Endothelial cell of umbilical vein (primary cell): ENCODE data around the gene RFX1. TPM values are rescaled to one million over a fixed set of nuclear protein-coding genes. Genes with fewer than 3 reads are reported as not detected.

ENCODE experiments used
- BruUV-seq: library from RNA; stranded (reverse); fragments of 400-500 nt; replicated peaks from 2 replicates; lab custom pipeline; 2021; lab: Mats Ljungman, UMichigan
- CTCF ChIA-PET: fragments of 300-600, 350-600 bp; sonication (Branson Sonifier 250); formaldehyde crosslinking; loops from one replicate; lab custom pipeline; 2021; ENCODE audit warnings: antibody characterized with exemption, inconsistent platforms; lab: Charles Lee
- POLR2A ChIA-PET: fragments of 300-600, 350-600 bp; sonication (Branson Sonifier 250); formaldehyde crosslinking; loops from one replicate; lab custom pipeline; 2021; ENCODE audit warnings: antibody characterized with exemption, inconsistent platforms; lab: Charles Lee
- DNase-seq: peaks from one replicate; pipeline ENCODE4 v3.0.0-alpha.2; 2011; ENCODE audit warnings: low read depth, low spot score
- FAIRE-seq: peaks from 2 replicates; lab custom pipeline; 2011; peaks lifted over from hg19 to GRCh38; lab: Jason Lieb, UNC
- H2AFZ ChIP-seq: 2 replicates; pipeline ENCODE4 v1.6.0; 2012; ENCODE audit warnings: low read depth, low read length, control low read depth, inconsistent platforms
- H3K27ac ChIP-seq: 2 replicates; pipeline ENCODE4 v1.5.1; 2011; ENCODE audit warnings: low read depth, mild to moderate bottlenecking, control low read depth, low read length, moderate library complexity; ENCODE audit not compliant: insufficient read depth
- H3K27me3 ChIP-seq, 2 experiments: 2 replicates each; pipeline versions ENCODE4 v1.6.0 to v1.6.1; 2011; ENCODE audit warnings: low read length in 2 of 2, mixed read lengths in 1 of 2; ENCODE audit not compliant: control insufficient read depth in 2 of 2, insufficient read depth in 2 of 2
- H3K36me3 ChIP-seq, 2 experiments: 2 replicates in 1 of 2; 3 replicates in 1 of 2; pipeline ENCODE4 v1.5.1; 2011; ENCODE audit warnings: low read length in 2 of 2, mild to moderate bottlenecking in 1 of 2, moderate library complexity in 1 of 2; ENCODE audit not compliant: control insufficient read depth in 2 of 2, insufficient read depth in 2 of 2; ENCODE audit errors: extremely low read depth in 1 of 2
- H3K4me1 ChIP-seq: 3 replicates; pipeline ENCODE4 v1.5.1; 2011; ENCODE audit warnings: mild to moderate bottlenecking, low read length; ENCODE audit not compliant: control insufficient read depth, insufficient read depth; ENCODE audit errors: extremely low read depth
- H3K4me2 ChIP-seq: 2 replicates; pipeline ENCODE4 v1.6.1; 2011; ENCODE audit warnings: low read length, control low read depth, mixed read lengths; ENCODE audit not compliant: insufficient read depth
- H3K4me3 ChIP-seq, 3 experiments: fragments of 200-600 bp in 1 of 3; sonication (generic), shearing (Covaris generic) in 1 of 3; replicated peaks in 1 of 3; 2 replicates each; pipeline ENCODE4 v1.5.1; 2011 to 2016; ENCODE audit warnings: control low read depth in 3 of 3, low read length in 3 of 3, mild to moderate bottlenecking in 2 of 3, inconsistent platforms in 1 of 3, low read depth in 1 of 3, moderate library complexity in 1 of 3; ENCODE audit not compliant: insufficient read depth in 1 of 3
- H3K79me2 ChIP-seq: 2 replicates; pipeline ENCODE4 v1.6.0; 2012; ENCODE audit warnings: low read length, inconsistent platforms; ENCODE audit not compliant: control insufficient read depth, insufficient read depth
- H3K9ac ChIP-seq: replicated peaks from 2 replicates; pipeline ENCODE3; 2011; ENCODE audit warnings: low read length, control low read depth; ENCODE audit not compliant: insufficient read depth; ENCODE audit errors: extremely low read depth
- H3K9me1 ChIP-seq: replicated peaks from 3 replicates; pipeline ENCODE4 v1.6.0; 2011; ENCODE audit warnings: mild to moderate bottlenecking, low read length; ENCODE audit not compliant: control insufficient read depth, insufficient read depth; ENCODE audit errors: extremely low read depth
- H3K9me3 ChIP-seq: replicated peaks from 2 replicates; pipeline ENCODE4 v1.5.1; 2012; ENCODE audit warnings: low read length, inconsistent platforms; ENCODE audit not compliant: control insufficient read depth, insufficient read depth
- H4K20me1 ChIP-seq: replicated peaks from 2 replicates; pipeline ENCODE3; 2011; ENCODE audit warnings: mild to moderate bottlenecking, low read length; ENCODE audit not compliant: control insufficient read depth, insufficient read depth; ENCODE audit errors: extremely low read depth
- CTCF ChIP-seq, 2 donors: IDR thresholded peaks; 1 replicate in 1 of 2; 2 replicates in 1 of 2; pipeline ENCODE4 v1.5.1; 2011; ENCODE audit warnings: low read length in 2 of 2, mild to moderate bottlenecking in 2 of 2, moderate library complexity in 2 of 2, control low read depth in 1 of 2, inconsistent platforms in 1 of 2, low read depth in 1 of 2; ENCODE audit not compliant: insufficient read depth in 1 of 2; ENCODE audit errors: extremely low read depth in 1 of 2
- EZH2 ChIP-seq: IDR thresholded peaks from 2 replicates; pipeline ENCODE4 v1.6.1; 2012; ENCODE audit warnings: borderline replicate concordance, low read depth, mild to moderate bottlenecking, moderate library complexity, low read length, inconsistent platforms; ENCODE audit not compliant: severe bottlenecking
- FOS ChIP-seq: IDR thresholded peaks from 2 replicates; pipeline ENCODE4 v1.6.1; 2011; ENCODE audit warnings: mild to moderate bottlenecking, low read length, moderate library complexity, borderline replicate concordance; ENCODE audit not compliant: insufficient read depth
- GATA2 ChIP-seq: IDR thresholded peaks from 2 replicates; pipeline ENCODE4 v1.7.0; 2011; ENCODE audit warnings: low read depth, mild to moderate bottlenecking, moderate library complexity, mixed read lengths, low read length; ENCODE audit not compliant: insufficient read length, insufficient read depth
- JUN ChIP-seq: IDR thresholded peaks from 2 replicates; pipeline ENCODE4 v1.6.1; 2011; ENCODE audit warnings: borderline replicate concordance, low read depth; ENCODE audit not compliant: insufficient read length, insufficient read depth
- MAX ChIP-seq: IDR thresholded peaks from 2 replicates; pipeline ENCODE4 v1.6.1; 2011; ENCODE audit not compliant: insufficient read depth, insufficient read length
- MYC ChIP-seq: IDR thresholded peaks from one replicate; pipeline ENCODE4 v1.6.1; 2011; ENCODE audit warnings: mild to moderate bottlenecking, low read depth, low read length
- POLR2A ChIP-seq: IDR thresholded peaks from 2 replicates; pipeline ENCODE4 v1.6.1; 2012; ENCODE audit warnings: low read depth, mild to moderate bottlenecking, control low read depth, low read length
- POLR2AphosphoS5 ChIP-seq: IDR thresholded peaks from 2 replicates; pipeline ENCODE4 v1.6.1; 2012; ENCODE audit warnings: low read depth, mild to moderate bottlenecking, control low read depth, low read length, moderate library complexity; ENCODE audit not compliant: insufficient read depth
- dilution Hi-C: fragments of 300-500 bp; cut with MboI; formaldehyde crosslinking; loops from one replicate; pipeline ENCODE4 v1.15.0; 2019; ENCODE audit warnings: low sequenced_read_pairs; ENCODE audit not compliant: extremely low pct_ligation_motif_present
- intact Hi-C: fragments of 100-400 bp; cut with micrococcal nuclease; formaldehyde crosslinking; loops from one replicate; pipeline ENCODE4 v1.10.0; 2022
- polyA plus RNA-seq, 4 experiments: library from polyadenylated mRNA; depleted of rRNA in 3 of 4; stranded (reverse) in 3 of 4; unstranded in 1 of 4; fragments of >200 nt; gene quantifications; 2 replicates each; pipeline versions ENCODE4 v1.2.1 to v1.2.3, GENCODE V29; 2011 to 2012; ENCODE audit warnings: missing spikeins in 1 of 4
- total RNA-seq: library from RNA; stranded (reverse); gene quantifications from 2 replicates; pipeline ENCODE4 v1.2.3, GENCODE V29; 2021

Gene RFX1
- total and polyA plus RNA-seq, 2 donors (not counting 3 experiments of a cell fraction or from before 2014, with no cell fraction given), result 2.3 to 14.7 TPM

DNA sequence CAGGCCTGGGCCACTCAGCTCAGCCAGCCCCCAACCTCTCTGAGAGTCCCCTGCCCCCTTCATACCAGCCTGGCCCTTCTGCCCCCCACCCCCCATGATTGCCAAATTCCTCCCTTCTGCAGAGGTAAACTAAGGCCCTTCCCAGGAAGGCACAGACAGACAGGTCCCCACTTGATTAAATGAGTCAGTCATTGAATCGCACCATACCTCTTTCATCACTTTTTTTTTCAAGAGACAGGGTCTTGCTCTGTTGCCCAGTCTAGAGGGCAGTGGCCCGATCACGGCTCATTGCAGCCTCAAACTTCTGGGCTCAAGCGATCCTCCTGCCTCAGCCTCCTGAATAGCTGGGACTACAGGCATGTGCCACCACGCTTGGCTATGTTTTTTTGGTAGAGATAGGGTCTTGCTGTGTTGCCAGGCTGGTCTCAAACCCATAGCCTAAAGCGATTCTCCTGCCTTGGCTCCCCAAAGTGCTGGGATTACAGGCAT lies 73.9 kb downstream of the RFX1 start:
- no peaks in the 10 kb centered on the region for H3K79me2 ChIP-seq
- no peak overlapping the region for H2AFZ ChIP-seq
- ChIA-PET CTCF (interaction anchor here (1.3 to 2.0 kb wide), 3 partner anchors 10 to 127 kb away, joined by 3 to 9 read pairs (median 4); no protein-coding TSS in a partner anchor), POLR2A (no interaction called here)
- no peaks in the 10 kb centered on the region for H3K27me3 ChIP-seq
- TF ChIP-seq POLR2A, result no peak
- no peak for TF ChIP-seq POLR2AphosphoS5
- TF ChIP-seq FOS, result no peak
- no peak for TF ChIP-seq MAX
- TF ChIP-seq CTCF (IDR thresholded peaks at IDR 0.05; ENCODE audit: extremely low read depth in 1 of 2, insufficient read depth in 1 of 2, low read depth in 1 of 2, low read length in 2 of 2), result no peak
- TF ChIP-seq GATA2, result no peak
- TF ChIP-seq JUN, result no peak
- no peak for TF ChIP-seq MYC
- no peak for TF ChIP-seq EZH2
- DNase-seq (no peak), FAIRE-seq (no peak)
- H3K36me3 ChIP-seq, result peaks cover 0 to 2% of the 10 kb centered on the region in 2 experiments
- H3K4me1 ChIP-seq, result no peaks in the 10 kb centered on the region
- BruUV-seq, result no TSS peak
- H3K9me3 ChIP-seq, result no peaks in the 10 kb centered on the region
- dilution Hi-C loops, result no loop called here
- no peak overlapping the region for H3K27ac ChIP-seq
- H3K4me3 ChIP-seq, result no peak overlapping the region
- intact Hi-C loops, result no loop called here
- H4K20me1 ChIP-seq, result no peaks in the 10 kb centered on the region
- no peak overlapping the region for H3K4me2 ChIP-seq
- no peaks in the 10 kb centered on the region for H3K9me1 ChIP-seq
- H3K9ac ChIP-seq, result no peak overlapping the region
